WTC11 (cell line): Measurements from ENCODE around the gene NRIP3. TPM values are rescaled to one million over a fixed set of nuclear protein-coding genes. Genes with fewer than 3 reads are reported as not detected.

ENCODE experiments used
- ATAC-seq: fragments of 200-7000 bp; cut with Tn5 transposase; 2 replicates; pipeline ENCODE4 v1.10.0; 2021; ENCODE audit warnings: mild to moderate bottlenecking, moderate library complexity
- CTCF ChIA-PET: fragments of 300-600 bp; sonication (Branson Sonifier 250); formaldehyde crosslinking; loops from one replicate; lab custom pipeline; 2021; ENCODE audit warnings: antibody characterized with exemption; lab: Charles Lee
- POLR2A ChIA-PET: fragments of 350-600 bp; sonication (Branson Sonifier 250); formaldehyde crosslinking; loops from one replicate; lab custom pipeline; 2021; ENCODE audit warnings: antibody characterized with exemption; lab: Charles Lee
- DNase-seq: peaks from one replicate; pipeline ENCODE4 v3.0.0; 2021; ENCODE audit warnings: low spot score
- H3K27ac Mint-ChIP-seq: 2 replicates; pipeline ENCODE4 v1.8.0; 2021; ENCODE audit warnings: mixed read lengths
- H3K27me3 Mint-ChIP-seq: 2 replicates; pipeline ENCODE4 v1.8.0; 2021; ENCODE audit warnings: low read depth, mild to moderate bottlenecking, moderate library complexity, mixed read lengths
- H3K36me3 Mint-ChIP-seq: 2 replicates; pipeline ENCODE4 v1.8.0; 2021; ENCODE audit warnings: mixed read lengths
- H3K4me1 Mint-ChIP-seq: 2 replicates; pipeline ENCODE4 v1.8.0; 2022; ENCODE audit warnings: mixed read lengths
- H3K4me3 Mint-ChIP-seq: 2 replicates; pipeline ENCODE4 v1.8.0; 2021; ENCODE audit warnings: mild to moderate bottlenecking, moderate library complexity, mixed read lengths
- H3K9me3 Mint-ChIP-seq: 2 replicates; pipeline ENCODE4 v1.8.0; 2021; ENCODE audit warnings: mixed read lengths
- ATF1 ChIP-seq: sonication (generic); formaldehyde crosslinking; IDR thresholded peaks from 2 replicates; pipeline ENCODE4 v1.8.1; 2023; ENCODE audit warnings: mild to moderate bottlenecking, moderate library complexity, missing genetic modification reagents
- GTF2I ChIP-seq: fragments of 250-450 bp; sonication (Bioruptor Pico); conservative IDR thresholded peaks from 2 replicates; pipeline ENCODE4 v1.4.0; 2021; ENCODE audit warnings: mild to moderate bottlenecking
- JAZF1 ChIP-seq: fragments of 250-450 bp; sonication (Bioruptor Pico); IDR thresholded peaks from 2 replicates; pipeline ENCODE4 v1.9.0; 2021; ENCODE audit warnings: moderate library complexity, mild to moderate bottlenecking, inconsistent platforms
- JUN ChIP-seq: sonication (generic); formaldehyde crosslinking; IDR thresholded peaks from 2 replicates; pipeline ENCODE4 v1.8.0; 2023; ENCODE audit warnings: mild to moderate bottlenecking, missing genetic modification reagents
- SP1 ChIP-seq: sonication (generic); formaldehyde crosslinking; conservative IDR thresholded peaks from 2 replicates; pipeline ENCODE4 v1.8.1; 2022; ENCODE audit warnings: missing genetic modification reagents
- TEAD1 ChIP-seq: sonication (generic); formaldehyde crosslinking; IDR thresholded peaks from 2 replicates; pipeline ENCODE4 v1.8.0; 2022; ENCODE audit warnings: mild to moderate bottlenecking, missing genetic modification reagents
- TEAD4 ChIP-seq: sonication (generic); formaldehyde crosslinking; IDR thresholded peaks from 2 replicates; pipeline ENCODE4 v1.8.0; 2022; ENCODE audit warnings: mild to moderate bottlenecking, missing genetic modification reagents
- ZNF396 ChIP-seq: fragments of 250-450 bp; sonication (Bioruptor Pico); IDR thresholded peaks from 2 replicates; pipeline ENCODE4 v1.8.0; 2021; ENCODE audit warnings: mild to moderate bottlenecking, moderate library complexity, borderline replicate concordance
- total RNA-seq: library from RNA; stranded (reverse); gene quantifications from 3 replicates; pipeline ENCODE4 v1.2.3, GENCODE V29; 2021
- TF ChIP-seq, protein P1 (sequence below): sonication (generic); formaldehyde crosslinking; IDR thresholded peaks from 2 replicates; pipeline ENCODE4 v1.8.1; 2023; ENCODE audit warnings: mild to moderate bottlenecking, moderate library complexity, missing genetic modification reagents
- TF ChIP-seq, protein P2 (sequence below): fragments of 250-450 bp; sonication (Bioruptor Pico); IDR thresholded peaks from 2 replicates; pipeline ENCODE4 v1.9.0; 2021; ENCODE audit warnings: mild to moderate bottlenecking, borderline replicate concordance
- TF ChIP-seq, protein P3 (sequence below): sonication (generic); formaldehyde crosslinking; IDR thresholded peaks from 2 replicates; pipeline ENCODE4 v1.8.0; 2023; ENCODE audit warnings: mild to moderate bottlenecking, missing genetic modification reagents
- TF ChIP-seq, protein P4 (sequence below): sonication (generic); formaldehyde crosslinking; IDR thresholded peaks from 2 replicates; pipeline ENCODE4 v1.8.1; 2022; ENCODE audit warnings: low read depth, mild to moderate bottlenecking, moderate library complexity, missing genetic modification reagents, borderline replicate concordance
- TF ChIP-seq, protein P5 (sequence below): sonication (generic); formaldehyde crosslinking; IDR thresholded peaks from 2 replicates; pipeline ENCODE4 v1.8.1; 2023; ENCODE audit warnings: mild to moderate bottlenecking, missing genetic modification reagents

NRIP3 gene
- total RNA-seq, 1 experiment from 2014 or later, result 4.5 TPM

DNA sequence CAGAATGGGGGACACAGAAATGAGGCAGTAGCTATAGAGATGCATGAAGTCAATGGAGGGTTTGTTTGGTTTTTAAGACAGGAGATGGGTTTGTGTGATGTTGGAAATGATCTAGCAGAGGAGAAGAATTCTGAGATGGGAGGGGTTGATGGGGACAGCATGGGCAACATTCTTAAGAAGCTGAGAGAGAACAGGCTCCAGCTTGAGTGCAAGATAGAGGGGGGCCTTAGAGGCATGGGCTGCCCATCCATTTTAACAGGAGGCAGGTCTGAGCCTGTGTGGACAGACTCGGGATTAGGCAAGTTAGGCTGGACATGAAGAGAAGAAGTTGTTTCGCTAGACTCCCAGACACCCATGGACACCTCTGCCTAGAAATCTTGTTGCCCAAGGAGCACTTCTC, 37.9 kb upstream of the NRIP3 start (continued):
- TF ChIP-seq, protein P1, sequence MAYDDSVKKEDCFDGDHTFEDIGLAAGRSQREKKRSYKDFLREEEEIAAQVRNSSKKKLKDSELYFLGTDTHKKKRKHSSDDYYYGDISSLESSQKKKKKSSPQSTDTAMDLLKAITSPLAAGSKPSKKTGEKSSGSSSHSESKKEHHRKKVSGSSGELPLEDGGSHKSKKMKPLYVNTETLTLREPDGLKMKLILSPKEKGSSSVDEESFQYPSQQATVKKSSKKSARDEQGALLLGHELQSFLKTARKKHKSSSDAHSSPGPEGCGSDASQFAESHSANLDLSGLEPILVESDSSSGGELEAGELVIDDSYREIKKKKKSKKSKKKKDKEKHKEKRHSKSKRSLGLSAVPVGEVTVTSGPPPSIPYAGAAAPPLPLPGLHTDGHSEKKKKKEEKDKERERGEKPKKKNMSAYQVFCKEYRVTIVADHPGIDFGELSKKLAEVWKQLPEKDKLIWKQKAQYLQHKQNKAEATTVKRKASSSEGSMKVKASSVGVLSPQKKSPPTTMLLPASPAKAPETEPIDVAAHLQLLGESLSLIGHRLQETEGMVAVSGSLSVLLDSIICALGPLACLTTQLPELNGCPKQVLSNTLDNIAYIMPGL (CRISPR knock-in tag), result no peak
- TF ChIP-seq, protein P2, sequence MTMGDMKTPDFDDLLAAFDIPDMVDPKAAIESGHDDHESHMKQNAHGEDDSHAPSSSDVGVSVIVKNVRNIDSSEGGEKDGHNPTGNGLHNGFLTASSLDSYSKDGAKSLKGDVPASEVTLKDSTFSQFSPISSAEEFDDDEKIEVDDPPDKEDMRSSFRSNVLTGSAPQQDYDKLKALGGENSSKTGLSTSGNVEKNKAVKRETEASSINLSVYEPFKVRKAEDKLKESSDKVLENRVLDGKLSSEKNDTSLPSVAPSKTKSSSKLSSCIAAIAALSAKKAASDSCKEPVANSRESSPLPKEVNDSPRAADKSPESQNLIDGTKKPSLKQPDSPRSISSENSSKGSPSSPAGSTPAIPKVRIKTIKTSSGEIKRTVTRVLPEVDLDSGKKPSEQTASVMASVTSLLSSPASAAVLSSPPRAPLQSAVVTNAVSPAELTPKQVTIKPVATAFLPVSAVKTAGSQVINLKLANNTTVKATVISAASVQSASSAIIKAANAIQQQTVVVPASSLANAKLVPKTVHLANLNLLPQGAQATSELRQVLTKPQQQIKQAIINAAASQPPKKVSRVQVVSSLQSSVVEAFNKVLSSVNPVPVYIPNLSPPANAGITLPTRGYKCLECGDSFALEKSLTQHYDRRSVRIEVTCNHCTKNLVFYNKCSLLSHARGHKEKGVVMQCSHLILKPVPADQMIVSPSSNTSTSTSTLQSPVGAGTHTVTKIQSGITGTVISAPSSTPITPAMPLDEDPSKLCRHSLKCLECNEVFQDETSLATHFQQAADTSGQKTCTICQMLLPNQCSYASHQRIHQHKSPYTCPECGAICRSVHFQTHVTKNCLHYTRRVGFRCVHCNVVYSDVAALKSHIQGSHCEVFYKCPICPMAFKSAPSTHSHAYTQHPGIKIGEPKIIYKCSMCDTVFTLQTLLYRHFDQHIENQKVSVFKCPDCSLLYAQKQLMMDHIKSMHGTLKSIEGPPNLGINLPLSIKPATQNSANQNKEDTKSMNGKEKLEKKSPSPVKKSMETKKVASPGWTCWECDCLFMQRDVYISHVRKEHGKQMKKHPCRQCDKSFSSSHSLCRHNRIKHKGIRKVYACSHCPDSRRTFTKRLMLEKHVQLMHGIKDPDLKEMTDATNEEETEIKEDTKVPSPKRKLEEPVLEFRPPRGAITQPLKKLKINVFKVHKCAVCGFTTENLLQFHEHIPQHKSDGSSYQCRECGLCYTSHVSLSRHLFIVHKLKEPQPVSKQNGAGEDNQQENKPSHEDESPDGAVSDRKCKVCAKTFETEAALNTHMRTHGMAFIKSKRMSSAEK (CRISPR knock-in tag), result no peak
- TF ChIP-seq, protein P3, sequence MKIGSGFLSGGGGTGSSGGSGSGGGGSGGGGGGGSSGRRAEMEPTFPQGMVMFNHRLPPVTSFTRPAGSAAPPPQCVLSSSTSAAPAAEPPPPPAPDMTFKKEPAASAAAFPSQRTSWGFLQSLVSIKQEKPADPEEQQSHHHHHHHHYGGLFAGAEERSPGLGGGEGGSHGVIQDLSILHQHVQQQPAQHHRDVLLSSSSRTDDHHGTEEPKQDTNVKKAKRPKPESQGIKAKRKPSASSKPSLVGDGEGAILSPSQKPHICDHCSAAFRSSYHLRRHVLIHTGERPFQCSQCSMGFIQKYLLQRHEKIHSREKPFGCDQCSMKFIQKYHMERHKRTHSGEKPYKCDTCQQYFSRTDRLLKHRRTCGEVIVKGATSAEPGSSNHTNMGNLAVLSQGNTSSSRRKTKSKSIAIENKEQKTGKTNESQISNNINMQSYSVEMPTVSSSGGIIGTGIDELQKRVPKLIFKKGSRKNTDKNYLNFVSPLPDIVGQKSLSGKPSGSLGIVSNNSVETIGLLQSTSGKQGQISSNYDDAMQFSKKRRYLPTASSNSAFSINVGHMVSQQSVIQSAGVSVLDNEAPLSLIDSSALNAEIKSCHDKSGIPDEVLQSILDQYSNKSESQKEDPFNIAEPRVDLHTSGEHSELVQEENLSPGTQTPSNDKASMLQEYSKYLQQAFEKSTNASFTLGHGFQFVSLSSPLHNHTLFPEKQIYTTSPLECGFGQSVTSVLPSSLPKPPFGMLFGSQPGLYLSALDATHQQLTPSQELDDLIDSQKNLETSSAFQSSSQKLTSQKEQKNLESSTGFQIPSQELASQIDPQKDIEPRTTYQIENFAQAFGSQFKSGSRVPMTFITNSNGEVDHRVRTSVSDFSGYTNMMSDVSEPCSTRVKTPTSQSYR, result no peak
- TF ChIP-seq, protein P4, sequence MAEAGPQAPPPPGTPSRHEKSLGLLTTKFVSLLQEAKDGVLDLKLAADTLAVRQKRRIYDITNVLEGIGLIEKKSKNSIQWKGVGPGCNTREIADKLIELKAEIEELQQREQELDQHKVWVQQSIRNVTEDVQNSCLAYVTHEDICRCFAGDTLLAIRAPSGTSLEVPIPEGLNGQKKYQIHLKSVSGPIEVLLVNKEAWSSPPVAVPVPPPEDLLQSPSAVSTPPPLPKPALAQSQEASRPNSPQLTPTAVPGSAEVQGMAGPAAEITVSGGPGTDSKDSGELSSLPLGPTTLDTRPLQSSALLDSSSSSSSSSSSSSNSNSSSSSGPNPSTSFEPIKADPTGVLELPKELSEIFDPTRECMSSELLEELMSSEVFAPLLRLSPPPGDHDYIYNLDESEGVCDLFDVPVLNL, result no peak
- no peak for TF ChIP-seq ATF1 (CRISPR knock-in tag)

DNA sequence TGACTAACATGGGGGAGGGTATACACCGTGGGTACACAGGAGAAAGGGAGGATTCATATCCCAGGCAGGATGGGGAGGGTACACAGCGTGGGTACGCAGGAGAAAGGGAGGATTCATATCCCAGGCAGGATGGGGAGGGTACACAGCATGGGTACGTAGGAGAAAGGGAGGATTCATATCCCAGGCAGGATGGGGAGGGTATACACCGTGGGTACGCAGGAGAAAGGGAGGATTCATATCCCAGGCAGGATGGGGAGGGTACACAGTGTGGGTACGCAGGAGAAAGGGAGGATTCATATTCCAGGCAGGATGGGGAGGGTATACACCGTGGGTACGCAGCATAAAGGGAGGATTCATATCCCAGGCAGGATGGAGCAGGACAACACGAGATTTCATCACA, 36.6 kb upstream of the NRIP3 start:
- CTCF ChIA-PET, result no interaction called here
- DNase-seq (no peak), ATAC-seq (no peak)
- Mint-ChIP-seq H3K27me3 (no peaks in the 10 kb centered on the region), H3K9me3 (no peaks in the 10 kb centered on the region), H3K27ac (no peak overlapping the region), H3K4me1 (peaks cover 21% of the 10 kb centered on the region)
- POLR2A ChIA-PET, result no interaction called here
- TF ChIP-seq SP1 (CRISPR knock-in tag), result no peak
- no peak for TF ChIP-seq ZNF396
- TF ChIP-seq TEAD1 (CRISPR knock-in tag), result no peak
- TF ChIP-seq GTF2I (CRISPR knock-in tag), result no peak
- no peak for TF ChIP-seq JUN (CRISPR knock-in tag)
- TF ChIP-seq, protein P5, sequence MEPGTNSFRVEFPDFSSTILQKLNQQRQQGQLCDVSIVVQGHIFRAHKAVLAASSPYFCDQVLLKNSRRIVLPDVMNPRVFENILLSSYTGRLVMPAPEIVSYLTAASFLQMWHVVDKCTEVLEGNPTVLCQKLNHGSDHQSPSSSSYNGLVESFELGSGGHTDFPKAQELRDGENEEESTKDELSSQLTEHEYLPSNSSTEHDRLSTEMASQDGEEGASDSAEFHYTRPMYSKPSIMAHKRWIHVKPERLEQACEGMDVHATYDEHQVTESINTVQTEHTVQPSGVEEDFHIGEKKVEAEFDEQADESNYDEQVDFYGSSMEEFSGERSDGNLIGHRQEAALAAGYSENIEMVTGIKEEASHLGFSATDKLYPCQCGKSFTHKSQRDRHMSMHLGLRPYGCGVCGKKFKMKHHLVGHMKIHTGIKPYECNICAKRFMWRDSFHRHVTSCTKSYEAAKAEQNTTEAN (CRISPR knock-in tag), result no peak
- TF ChIP-seq TEAD4 (CRISPR knock-in tag), result no peak
- no peak for TF ChIP-seq JAZF1 (CRISPR knock-in tag)
- TF ChIP-seq, protein P1 (CRISPR knock-in tag), result no peak
- TF ChIP-seq, all 79 proteins: peak for 0
- Mint-ChIP-seq H3K4me3 (no peak overlapping the region), H3K36me3 (no peaks in the 10 kb centered on the region)
